ENCODE measurements around the gene HOXA5. TPM values are rescaled to one million over a fixed set of nuclear protein-coding genes. Genes with fewer than 3 reads are reported as not detected.

HOXA5 gene
- total RNA-seq, 1 experiment from 2014 or later, result 6.7 TPM

DNA sequence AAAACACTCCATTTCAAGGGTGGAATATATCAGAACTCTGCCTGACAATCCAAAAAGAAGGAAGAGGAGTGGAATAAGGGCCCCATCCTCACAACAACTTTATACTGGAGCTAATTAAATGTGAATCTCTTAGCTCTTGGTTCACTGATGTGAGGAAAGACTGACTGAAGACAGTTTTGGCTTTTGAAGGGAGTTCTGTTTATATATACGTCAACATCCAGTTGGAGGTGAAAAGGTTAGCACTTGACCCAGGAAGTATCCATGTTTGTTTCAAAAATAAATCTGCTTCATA lies 50.7 kb downstream of the HOXA5 start (continued):
- TF ChIP-seq, protein P1, sequence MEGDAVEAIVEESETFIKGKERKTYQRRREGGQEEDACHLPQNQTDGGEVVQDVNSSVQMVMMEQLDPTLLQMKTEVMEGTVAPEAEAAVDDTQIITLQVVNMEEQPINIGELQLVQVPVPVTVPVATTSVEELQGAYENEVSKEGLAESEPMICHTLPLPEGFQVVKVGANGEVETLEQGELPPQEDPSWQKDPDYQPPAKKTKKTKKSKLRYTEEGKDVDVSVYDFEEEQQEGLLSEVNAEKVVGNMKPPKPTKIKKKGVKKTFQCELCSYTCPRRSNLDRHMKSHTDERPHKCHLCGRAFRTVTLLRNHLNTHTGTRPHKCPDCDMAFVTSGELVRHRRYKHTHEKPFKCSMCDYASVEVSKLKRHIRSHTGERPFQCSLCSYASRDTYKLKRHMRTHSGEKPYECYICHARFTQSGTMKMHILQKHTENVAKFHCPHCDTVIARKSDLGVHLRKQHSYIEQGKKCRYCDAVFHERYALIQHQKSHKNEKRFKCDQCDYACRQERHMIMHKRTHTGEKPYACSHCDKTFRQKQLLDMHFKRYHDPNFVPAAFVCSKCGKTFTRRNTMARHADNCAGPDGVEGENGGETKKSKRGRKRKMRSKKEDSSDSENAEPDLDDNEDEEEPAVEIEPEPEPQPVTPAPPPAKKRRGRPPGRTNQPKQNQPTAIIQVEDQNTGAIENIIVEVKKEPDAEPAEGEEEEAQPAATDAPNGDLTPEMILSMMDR (IDR thresholded peaks at IDR 0.05 in 2 of 3, conservative IDR thresholded peaks at IDR 0.05 in 1 of 3; ENCODE audit: borderline replicate concordance in 1 of 3, insufficient read depth in 1 of 3, low read depth in 2 of 3, low read length in 2 of 3), result no peak
- TF ChIP-seq RAD21 (IDR thresholded peaks at IDR 0.05; ENCODE audit: low read depth), result no peak
- no peak for TF ChIP-seq ELF1 (IDR thresholded peaks at IDR 0.05; ENCODE audit: borderline replicate concordance, low read depth)
- TF ChIP-seq ZFX (IDR thresholded peaks at IDR 0.05), result no peak
- no peak for TF ChIP-seq EZH2phosphoT487 (IDR thresholded peaks at IDR 0.05; ENCODE audit: borderline replicate concordance)
- no peak for TF ChIP-seq EGR1 (IDR thresholded peaks at IDR 0.05; ENCODE audit: low read depth)
- no peak for TF ChIP-seq POLR2A (IDR thresholded peaks at IDR 0.05; ENCODE audit: borderline replicate concordance, extremely low read depth, insufficient read depth, insufficient read length)

DNA sequence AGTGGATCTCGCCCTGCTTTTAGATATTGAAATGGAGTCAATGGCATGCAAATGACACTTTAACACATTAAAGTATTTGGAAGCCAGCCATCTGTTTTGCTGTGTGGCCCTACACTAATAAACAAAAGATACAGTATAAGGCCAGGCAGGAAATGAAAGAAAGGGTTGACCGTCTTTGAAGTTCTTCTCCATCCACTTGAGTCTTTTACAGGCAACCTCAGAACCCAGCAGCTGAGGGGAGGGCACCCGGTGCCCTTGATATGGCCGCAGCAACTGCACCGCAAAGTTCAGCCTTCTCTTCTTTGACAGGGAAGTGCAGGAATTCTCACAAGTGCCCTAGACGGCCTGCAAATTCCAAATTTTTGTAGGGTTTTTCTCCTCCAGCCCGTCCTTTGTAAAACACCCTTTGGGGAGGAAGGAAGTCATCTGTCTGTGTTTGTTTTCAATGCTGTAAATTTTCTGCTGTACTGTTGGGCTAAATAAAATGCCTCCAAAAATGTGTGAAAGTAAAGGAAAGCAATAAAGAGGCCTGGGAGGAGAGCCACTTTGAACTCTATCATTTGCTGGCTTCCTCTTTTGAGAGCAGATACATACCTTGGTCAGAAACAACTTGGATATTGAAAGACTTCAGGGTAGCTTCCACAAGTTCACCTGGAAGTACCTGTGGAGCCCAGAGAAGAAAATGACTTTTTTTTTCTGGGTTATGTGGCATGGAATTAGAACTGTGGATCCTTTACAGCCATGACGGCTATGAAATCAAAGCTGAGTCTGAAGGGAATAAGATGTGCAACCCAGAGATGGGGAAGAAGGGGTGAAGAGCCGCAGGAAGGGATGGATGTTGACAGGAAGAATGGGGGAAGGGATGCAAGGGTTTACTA lies 51.3 kb downstream of the HOXA5 start:
- no peak overlapping the region for H2AFZ ChIP-seq (ENCODE audit: low read depth, low read length, poor library complexity, severe bottlenecking)
- H3K27me3 ChIP-seq (ENCODE audit: insufficient read depth, low read length), result no peaks in the 10 kb centered on the region
- no peak for TF ChIP-seq EGR1 (IDR thresholded peaks at IDR 0.05; ENCODE audit: low read depth)
- no peak for TF ChIP-seq CEBPB (IDR thresholded peaks at IDR 0.05; ENCODE audit: low read depth)
- no peak for TF ChIP-seq EZH2 (IDR thresholded peaks at IDR 0.05)
- TF ChIP-seq, protein P1 (IDR thresholded peaks at IDR 0.05 in 2 of 3, conservative IDR thresholded peaks at IDR 0.05 in 1 of 3; ENCODE audit: borderline replicate concordance in 1 of 3, insufficient read depth in 1 of 3, low read depth in 2 of 3, low read length in 2 of 3), result no peak
- TF ChIP-seq ZFX (IDR thresholded peaks at IDR 0.05), result no peak
- TF ChIP-seq, protein P2, sequence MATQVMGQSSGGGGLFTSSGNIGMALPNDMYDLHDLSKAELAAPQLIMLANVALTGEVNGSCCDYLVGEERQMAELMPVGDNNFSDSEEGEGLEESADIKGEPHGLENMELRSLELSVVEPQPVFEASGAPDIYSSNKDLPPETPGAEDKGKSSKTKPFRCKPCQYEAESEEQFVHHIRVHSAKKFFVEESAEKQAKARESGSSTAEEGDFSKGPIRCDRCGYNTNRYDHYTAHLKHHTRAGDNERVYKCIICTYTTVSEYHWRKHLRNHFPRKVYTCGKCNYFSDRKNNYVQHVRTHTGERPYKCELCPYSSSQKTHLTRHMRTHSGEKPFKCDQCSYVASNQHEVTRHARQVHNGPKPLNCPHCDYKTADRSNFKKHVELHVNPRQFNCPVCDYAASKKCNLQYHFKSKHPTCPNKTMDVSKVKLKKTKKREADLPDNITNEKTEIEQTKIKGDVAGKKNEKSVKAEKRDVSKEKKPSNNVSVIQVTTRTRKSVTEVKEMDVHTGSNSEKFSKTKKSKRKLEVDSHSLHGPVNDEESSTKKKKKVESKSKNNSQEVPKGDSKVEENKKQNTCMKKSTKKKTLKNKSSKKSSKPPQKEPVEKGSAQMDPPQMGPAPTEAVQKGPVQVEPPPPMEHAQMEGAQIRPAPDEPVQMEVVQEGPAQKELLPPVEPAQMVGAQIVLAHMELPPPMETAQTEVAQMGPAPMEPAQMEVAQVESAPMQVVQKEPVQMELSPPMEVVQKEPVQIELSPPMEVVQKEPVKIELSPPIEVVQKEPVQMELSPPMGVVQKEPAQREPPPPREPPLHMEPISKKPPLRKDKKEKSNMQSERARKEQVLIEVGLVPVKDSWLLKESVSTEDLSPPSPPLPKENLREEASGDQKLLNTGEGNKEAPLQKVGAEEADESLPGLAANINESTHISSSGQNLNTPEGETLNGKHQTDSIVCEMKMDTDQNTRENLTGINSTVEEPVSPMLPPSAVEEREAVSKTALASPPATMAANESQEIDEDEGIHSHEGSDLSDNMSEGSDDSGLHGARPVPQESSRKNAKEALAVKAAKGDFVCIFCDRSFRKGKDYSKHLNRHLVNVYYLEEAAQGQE (IDR thresholded peaks at IDR 0.05; ENCODE audit: low read depth), result no peak
- no peak for TF ChIP-seq FOSL1 (IDR thresholded peaks at IDR 0.05; ENCODE audit: low read depth)
- CTCF ChIA-PET, result no interaction called here
- no TSS peak for BruUV-seq (replicated peaks)
- DNase-seq (ENCODE audit: low read depth, low spot score), result no peak
- no peaks in the 10 kb centered on the region for H3K9me3 ChIP-seq (ENCODE audit: control insufficient read depth in 1 of 2, insufficient read depth in 1 of 2, low read depth in 1 of 2, low read length in 2 of 2)
- no peak overlapping the region for H3K9ac ChIP-seq (ENCODE audit: low read length)
- no peak for ATAC-seq
- intact Hi-C loops (cut with micrococcal nuclease), result no loop called here
- RAD21 ChIA-PET (ENCODE audit: low non-redundant PET in 1 of 2, low total read pairs in 2 of 2, uncharacterized antibody in 2 of 2, unreplicated experiment in 2 of 2), result no interaction called here
- no peaks in the 10 kb centered on the region for H3K9me2 ChIP-seq (ENCODE audit: insufficient read depth)
- no peak overlapping the region for H3K4me3 ChIP-seq (replicated peaks in 1 of 2; ENCODE audit: low read depth in 1 of 2, low read length in 2 of 2)
- peaks cover 4 to 11% of the 10 kb centered on the region in 2 experiments; a peak in 3 of 4 replicates for H3K4me1 ChIP-seq (ENCODE audit: control insufficient read depth in 1 of 2, insufficient read depth in 2 of 2, low read length in 2 of 2)
- H3K27ac ChIP-seq (ENCODE audit: low read depth, low read length), result no peak overlapping the region
- no peaks in the 10 kb centered on the region for H3K36me3 ChIP-seq (ENCODE audit: control insufficient read depth in 1 of 2, insufficient read depth in 2 of 2, low read length in 2 of 2)
- no peak overlapping the region for H3K4me2 ChIP-seq (ENCODE audit: low read length)
- POLR2A ChIA-PET, result no interaction called here
- H3K79me2 ChIP-seq (ENCODE audit: insufficient read depth, low read length), result peaks cover 8% of the 10 kb centered on the region
- no peaks in the 10 kb centered on the region for H4K20me1 ChIP-seq (ENCODE audit: insufficient read depth)
